Gastrocnemius medialis (tissue), 4 donors: ENCODE measurements around the gene BLACAT1.

ENCODE experiments used
- POLR2A ChIP-seq, 2 donors: fragments of 450-650 bp; IDR thresholded peaks; one replicate each; pipeline ENCODE4 v1.6.1; 2017; ENCODE audit warnings: antibody characterized with exemption in 2 of 2, mild to moderate bottlenecking in 2 of 2, moderate library complexity in 2 of 2
- TF ChIP-seq, protein P1 (sequence below), 5 experiments: fragments of 450-650 bp in 3 of 5; fragments of 200-600 bp in 2 of 5; sonication (generic) in 2 of 5; IDR thresholded peaks in 4 of 5; conservative IDR thresholded peaks in 1 of 5; 1 replicate in 4 of 5; 2 replicates in 1 of 5; pipeline ENCODE4 v1.5.1; 2016 to 2019; ENCODE audit warnings: antibody characterized with exemption in 5 of 5, mild to moderate bottlenecking in 3 of 5, moderate library complexity in 3 of 5

DNA sequence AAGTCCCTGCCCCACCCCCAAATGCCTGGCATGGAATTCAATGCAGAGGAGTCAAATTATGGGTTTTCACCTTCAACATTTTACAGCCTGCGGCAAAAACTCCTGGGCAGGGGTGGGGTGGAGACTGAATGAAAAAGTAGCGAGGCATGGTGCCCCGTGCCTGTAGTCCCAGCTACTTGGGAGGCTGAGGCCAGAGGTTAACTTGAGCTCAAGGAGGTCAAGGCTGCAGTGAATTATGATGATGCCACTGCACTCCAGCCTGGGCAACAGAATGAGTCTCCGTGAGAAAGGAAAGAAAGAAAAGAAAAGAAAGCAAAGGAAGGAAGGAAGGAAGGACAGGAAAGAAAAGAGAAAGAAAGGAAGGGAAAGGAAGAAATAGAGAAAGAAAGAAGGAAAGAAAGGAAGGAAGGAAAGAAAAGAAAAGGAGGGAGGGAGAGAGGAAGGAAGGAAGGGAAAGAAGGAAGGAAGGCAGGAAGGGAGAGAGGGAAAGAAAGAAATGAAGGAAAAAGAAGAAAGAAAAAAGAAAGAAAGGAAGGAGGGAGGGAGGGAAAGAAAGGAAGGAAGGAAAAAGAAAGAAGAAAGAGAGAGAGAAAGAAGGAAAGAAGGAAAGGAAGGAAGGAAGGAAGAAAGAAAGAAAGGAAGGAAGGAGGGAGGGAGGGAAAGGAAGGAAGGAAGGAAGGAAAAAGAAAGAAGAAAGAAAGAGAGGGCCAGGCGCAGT, 45.1 kb downstream of the BLACAT1 start:
- TF ChIP-seq POLR2A (IDR thresholded peaks at IDR 0.05), result no peak
- TF ChIP-seq, protein P1, sequence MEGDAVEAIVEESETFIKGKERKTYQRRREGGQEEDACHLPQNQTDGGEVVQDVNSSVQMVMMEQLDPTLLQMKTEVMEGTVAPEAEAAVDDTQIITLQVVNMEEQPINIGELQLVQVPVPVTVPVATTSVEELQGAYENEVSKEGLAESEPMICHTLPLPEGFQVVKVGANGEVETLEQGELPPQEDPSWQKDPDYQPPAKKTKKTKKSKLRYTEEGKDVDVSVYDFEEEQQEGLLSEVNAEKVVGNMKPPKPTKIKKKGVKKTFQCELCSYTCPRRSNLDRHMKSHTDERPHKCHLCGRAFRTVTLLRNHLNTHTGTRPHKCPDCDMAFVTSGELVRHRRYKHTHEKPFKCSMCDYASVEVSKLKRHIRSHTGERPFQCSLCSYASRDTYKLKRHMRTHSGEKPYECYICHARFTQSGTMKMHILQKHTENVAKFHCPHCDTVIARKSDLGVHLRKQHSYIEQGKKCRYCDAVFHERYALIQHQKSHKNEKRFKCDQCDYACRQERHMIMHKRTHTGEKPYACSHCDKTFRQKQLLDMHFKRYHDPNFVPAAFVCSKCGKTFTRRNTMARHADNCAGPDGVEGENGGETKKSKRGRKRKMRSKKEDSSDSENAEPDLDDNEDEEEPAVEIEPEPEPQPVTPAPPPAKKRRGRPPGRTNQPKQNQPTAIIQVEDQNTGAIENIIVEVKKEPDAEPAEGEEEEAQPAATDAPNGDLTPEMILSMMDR (IDR thresholded peaks at IDR 0.05 in 4 of 5, conservative IDR thresholded peaks at IDR 0.05 in 1 of 5), result no peak
